CD1c-positive myeloid dendritic cell (primary cell): Measurements from ENCODE around the gene SPAG5.

Source experiments
- DNase-seq: peaks from one replicate; pipeline ENCODE4 v3.0.0-alpha.2; 2016; ENCODE audit errors: extremely low spot score

SPAG5 gene

DNA sequence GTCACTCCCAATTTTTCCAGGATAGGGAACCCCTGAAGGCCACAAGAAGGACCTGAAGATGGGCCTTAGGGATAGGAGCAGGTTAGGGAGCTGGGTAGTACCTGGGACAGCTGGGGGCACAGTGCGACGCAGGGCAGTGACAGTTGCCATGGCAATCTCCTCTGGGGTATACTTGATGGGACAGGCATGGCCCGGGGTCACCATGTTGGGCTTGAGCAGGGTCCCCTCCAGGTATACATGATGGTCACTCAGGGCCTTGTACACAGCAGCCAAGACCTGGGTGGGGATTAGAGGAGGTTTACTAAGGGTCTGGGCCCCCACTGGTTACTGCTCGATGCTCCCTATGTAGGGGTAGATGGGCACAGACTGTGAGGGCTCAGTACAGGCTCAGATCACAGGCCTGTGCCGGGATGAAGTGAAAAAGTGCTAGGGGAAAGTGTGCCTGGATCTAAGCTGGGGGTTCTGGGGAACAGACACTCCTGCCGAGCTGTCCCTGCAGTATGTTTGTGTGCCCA, 24.8 kb downstream of the SPAG5 start:
- DNase-seq, result no peak

DNA sequence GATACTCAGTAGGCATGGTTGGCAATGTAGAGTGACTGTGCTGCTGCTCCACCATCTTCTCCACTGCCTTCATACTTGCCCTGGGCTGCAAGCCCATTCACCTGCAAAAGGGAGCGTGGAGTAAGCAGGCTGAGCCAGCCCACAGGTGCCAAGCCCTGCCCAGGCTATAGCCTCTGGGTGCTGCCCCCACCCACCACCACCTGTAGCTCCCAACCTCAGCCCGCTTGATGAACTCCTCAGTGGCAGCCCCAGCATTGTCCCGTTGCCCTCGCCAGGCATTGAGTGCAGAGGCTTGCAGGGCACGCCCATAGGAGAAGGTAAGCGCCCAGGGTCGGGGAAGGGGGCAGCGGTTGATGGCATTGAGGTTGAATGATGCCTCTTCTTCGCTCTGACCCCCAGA, 25.3 kb downstream of the SPAG5 start:
- DNase-seq, result no peak

DNA sequence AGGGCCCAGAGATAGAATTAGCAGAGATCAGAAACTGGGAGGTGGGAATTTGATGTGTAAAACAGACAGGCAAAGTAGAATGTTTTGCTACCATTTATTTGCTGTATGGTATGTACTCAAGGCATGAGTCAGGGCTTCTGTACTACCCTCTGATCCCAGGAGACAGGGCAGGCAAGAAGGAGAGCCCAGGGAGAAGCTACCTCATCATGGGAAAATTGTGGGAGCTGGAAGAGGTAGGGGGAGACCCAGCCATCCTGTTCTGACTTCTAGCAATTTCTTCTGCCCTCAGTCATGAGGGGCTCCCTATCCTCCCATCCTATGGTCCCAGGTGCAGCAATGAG, 25.8 kb downstream of the SPAG5 start:
- no peak for DNase-seq

DNA sequence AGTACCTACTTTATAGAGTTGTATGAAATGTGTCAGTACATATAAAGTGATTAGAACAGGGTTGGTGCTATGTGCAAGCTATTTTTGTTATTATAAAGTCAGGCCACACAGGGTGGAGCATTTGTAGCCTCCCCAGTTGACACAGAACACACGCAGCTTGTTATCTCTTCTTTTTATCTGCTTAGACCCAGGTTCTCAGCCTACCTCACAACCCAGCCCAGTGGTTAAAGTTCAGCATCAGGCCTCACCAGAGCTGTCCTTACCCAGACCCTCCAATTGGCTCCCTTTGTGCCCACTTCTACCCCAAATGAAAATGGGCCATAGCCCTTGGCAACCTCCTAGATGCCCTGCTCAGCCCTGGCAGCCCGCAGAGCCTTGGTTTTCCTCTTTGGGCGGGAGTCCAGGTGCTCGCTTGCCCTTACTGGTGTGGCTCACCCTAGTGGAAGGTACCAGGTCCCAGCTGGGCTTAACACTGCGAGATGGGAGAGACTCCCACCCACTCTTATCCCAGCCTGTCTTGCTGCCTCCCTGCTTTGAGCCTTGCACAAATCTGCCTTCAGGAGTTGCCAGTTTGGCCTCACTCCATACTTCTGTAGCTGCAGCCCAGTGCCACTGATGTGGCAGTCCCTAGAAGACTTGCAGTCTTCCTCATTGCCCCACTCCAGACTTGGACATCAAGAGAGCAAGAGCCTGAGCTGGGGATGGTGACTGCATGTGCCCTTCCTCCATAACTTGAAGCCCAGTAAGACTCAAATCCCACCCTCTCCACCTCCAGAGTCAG, 26.4 kb downstream of the SPAG5 start:
- no peak for DNase-seq

DNA sequence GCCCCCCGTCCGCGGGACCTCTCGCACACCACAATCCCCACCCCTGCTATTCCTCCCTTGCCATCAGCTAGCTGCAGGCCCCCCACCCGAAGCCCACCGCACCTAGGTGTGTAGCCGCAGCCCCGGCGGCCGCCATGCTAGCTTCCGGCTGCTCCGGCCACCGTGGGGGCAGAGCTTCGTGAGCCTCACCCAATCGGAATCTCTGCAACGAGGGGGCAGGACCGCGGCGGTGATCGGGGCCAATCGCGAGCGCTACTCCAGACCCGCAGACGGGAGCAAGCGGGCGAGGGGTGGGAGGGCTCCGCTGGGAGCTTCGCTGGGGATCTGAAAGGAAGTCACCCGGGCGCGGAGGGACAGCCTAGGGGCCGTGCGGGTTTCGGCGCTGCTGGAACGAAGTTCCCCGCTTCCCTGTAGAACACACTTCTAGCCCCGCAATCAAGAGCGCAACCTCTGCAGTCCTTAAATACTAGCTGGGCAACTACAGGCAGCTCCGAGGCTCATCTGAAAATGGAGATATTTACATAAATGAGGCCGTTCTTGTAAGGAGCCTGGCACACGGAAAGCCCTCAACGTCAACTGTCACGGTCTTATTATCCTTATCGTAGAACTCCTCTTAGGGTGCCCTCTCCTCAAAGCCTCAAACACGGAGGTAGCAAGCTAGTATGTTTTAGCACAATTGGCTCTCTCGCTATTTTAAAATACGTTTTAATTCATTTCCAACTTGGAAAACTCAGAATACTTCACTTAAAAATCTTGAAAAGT, 27.3 kb downstream of the SPAG5 start, which contains the start of gene PIGS:
TSS of gene PIGS (minus strand) at position 164 of the 762 bp plus-strand sequence. CDS start at position 136, 28 bp downstream.
- DNase-seq, result peak; percentile 97

DNA sequence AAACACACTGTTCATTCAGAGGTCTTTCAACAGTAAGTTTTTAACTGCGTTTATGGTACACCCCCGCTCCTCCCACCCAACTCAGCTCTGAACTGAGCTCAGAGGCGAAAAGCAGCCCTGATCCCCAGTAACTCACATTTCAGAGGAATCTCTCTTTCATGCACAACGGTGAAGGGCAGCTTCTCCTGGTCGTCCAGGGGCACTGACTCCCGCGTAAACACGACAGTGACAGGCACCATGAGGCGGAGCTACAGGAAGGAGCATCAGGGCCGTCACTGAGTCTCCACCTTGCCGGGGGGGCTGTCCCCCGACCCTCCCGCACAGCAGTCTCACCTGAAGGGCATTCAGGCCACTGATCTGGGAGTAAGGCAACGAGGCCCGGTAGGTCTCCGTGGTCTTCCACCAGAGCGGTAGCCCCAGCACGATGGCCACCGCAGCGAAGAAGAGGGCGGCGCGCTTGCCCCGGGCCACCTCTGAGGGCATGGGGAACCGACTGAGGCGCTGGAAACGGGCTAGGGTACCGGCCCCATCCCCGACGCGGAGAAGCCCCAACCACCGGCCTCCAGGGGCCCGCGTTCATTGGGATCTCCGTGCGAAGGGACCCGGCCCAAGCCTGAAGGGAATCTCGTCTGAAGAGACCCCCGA, 28.0 kb downstream of the SPAG5 start:
- DNase-seq, result peak; percentile 26

DNA sequence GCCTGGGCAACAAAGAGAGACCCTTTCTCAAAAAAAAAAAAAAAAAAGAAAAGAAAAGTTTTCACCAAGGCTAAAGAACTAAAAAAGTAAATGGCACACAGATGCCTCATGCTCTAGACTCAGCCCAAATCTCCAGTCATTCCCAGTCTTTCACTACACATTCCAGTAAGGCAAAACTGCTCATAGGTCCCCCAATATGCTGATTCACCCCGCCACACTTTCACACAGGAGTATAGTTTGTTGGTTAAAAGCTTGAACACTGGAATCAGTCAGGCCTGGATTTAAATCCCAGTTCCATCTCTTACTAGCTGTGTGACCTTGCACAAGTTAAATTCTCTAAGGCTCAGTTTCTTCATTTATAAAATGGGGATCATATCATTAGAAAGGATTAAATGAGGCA, 29.4 kb downstream of the SPAG5 start:
- DNase-seq, result no peak

DNA sequence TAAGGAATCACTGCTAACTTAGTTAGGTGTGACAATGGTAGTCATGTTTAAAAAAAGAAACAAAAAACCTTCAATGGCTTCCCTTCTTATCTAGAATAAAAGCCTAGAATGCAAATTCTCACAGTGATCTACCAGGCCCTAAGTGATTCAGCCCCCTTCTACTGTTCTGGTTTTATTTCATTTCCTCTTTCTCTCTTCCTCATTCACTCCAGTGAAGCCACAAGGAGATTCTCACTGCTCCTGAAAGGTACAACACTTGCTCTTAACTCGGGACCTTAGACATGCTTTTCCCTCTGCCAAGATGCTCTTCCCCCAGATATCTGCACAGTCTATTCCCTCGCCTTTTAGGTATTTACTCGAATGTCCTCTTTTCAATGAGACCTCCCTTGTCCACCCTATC, 31.2 kb downstream of the SPAG5 start:
- peak; percentile 68 for DNase-seq

DNA sequence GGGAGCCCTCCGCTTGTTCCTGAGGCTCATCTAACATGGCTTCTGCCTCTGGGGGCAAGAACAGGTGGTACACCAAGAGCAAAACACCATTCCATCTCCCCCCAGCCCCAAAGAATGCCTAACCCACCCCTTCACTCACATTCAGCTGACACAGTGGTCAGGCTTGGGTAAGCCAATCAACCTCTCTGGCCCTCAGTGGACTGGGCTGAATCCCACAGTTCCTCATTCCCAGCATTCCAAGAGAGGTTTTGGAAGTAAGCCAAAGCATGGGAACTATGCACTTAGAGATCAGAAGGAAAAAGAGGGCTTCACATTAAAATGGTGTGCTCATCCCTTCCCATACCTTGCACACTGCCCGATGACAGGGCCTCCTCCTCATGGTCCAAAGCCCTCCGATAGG, 35.4 kb downstream of the SPAG5 start:
- no peak for DNase-seq

DNA sequence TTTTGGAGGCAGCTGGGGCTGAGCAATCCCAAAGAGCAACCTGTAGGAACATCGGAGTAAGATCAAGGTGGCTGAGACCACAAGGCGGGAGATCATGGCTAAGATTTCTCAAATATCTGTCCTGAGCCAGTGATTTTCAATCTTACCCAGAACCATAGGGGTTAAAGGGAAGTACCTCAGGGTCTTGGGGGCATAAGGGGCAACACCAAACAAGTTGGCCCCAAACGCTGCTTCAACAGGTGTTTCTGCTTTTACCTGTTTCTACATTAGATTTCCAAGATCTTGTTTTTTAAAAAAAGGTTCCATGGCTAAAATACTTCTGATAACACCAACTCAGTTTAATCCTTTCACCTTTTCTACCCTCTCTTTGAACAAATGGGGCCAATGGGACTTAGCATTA, 43.8 kb downstream of the SPAG5 start:
- no peak for DNase-seq

DNA sequence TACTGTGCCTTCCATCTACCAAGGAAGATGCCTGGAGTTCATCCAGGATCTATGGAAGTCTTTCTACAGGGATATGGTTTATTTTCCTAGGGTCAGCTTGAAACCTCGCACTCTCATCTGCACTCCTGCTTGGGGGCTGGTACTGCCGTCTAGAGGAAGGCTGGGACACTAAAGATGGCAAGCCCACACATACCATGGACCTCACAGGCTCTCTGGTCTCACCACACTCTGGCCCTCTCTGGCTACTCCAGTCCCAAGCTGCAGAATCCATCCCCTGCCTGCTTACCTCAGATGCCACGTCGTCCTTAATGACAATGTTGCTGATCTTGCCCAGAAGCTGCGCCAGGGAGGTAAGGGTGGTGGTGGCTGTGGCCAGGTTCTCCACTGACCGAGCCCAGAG, 44.3 kb downstream of the SPAG5 start:
- DNase-seq, result no peak

DNA sequence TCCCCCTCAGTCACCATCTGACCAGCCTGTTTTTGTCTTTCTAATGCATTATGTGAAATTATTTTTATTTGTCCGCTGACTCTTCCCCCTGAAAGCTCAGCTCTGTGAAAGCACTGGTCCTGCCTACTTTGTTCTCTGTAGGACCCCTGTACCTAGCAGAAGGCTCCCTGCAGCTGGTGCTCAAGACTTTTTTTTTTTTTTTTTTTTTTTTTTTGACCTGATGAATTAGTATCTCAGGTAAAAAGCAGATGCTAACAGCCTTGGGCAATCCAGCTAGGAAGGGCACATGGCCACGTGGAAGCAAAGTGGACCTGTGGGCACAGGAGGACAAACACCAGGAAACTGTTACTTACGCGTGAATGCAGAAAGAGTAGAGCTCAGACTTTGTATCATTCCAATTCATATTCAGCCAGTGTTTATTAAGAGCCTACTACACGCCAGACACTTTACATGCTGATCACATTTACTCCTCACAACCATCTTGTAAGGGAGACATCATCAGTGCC, 45.8 kb downstream of the SPAG5 start:
- no peak for DNase-seq

DNA sequence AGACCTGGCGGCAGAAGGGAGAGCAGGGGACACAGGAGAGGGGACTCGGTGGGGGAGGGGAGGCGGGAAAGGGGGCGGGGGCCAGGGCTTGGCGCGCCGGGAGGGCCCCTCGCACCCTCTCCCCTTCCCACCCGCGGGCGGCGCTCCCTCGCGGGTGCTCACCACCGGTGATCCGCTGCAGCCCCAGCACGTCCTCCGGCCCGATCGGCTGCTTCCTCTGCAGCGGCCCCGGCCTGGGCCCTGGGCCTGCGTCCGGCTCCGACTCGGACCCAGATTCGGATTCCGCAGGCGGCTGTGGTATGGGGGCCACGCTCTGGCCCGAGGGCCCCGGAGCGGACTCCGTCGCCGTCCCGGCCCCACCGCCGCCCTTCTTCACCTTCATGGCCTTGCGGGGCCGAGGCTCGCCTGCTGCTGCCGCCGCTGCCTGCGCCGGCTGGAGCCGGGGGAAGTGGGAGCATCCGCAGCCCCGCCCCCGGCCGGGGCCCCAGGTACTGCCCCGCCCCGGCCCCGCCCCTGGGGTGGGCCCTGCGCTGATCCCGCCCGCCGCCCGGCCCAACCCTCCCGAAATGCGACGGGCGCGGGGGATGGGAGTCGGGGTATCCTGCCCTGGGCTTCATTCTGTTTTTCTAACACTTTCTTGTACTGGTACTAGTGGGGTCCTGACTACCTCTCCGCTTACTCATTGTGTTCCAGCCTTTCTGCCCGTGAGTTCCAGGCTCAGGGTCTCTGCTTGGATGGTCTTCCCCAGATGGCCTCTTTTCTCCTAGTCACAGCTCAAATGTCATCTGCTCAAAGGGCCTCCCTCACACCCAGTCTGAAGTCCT, 46.4 kb downstream of the SPAG5 start, which contains the start of gene UNC119:
TSS of gene UNC119 (minus strand) at position 449 of the 824 bp plus-strand sequence. CDS start at position 382, 67 bp downstream.
- peak; percentile 85 for DNase-seq

DNA sequence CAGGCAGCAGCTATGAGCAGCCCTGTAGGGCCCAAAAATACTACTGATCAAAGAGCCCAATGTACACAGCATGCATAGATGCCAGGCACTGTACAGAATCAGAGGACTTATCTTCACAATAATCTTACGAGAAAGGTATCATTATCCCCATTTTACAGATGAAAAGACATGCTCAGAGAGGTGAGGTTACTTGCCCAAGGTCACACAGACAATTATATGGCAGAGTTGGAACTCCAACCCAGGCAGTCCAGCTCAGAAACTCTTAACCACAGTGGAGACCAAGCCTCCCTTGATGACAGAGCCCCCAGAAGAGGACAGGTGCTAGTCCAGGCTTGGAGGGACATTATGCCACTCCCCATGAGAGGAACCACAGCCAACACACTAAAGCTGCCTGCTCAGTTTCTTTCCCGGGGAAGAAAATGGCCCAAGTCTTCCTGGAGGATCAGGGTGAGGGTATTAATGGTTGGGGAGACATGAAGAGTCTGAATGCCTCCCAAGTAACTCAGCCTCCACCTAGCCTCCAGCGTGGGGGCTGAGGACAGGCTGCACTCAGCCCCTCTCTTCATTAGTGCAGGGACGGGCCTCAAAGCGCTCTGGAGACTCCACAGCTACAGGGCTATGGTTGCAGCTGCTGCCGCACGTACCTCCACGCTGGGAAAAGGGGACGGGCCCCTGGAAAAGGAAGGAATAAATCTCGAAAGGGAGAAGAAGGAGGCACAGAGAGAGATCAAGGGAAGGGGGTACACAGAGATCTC, 47.2 kb downstream of the SPAG5 start:
- no peak for DNase-seq

DNA sequence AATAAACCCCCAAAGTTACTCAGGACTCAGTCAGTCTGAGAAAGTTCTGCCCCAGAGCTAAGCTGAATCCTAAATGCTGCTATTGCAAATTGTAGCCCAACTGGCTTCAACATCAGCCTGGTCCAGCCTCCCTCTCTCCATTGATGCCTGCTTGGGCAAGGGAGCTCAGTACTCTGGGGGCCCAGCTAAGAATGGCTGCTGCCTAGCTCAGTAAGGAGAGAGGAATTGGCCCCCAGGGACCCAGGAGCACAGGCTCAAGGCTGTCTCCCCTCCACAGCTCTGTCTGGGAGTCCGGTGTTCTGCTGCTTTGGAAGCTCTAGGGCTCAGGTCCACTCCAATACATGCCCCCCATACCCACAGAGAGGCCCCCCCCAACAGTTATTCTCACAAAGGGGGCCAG, 48.0 kb downstream of the SPAG5 start:
- no peak for DNase-seq

DNA sequence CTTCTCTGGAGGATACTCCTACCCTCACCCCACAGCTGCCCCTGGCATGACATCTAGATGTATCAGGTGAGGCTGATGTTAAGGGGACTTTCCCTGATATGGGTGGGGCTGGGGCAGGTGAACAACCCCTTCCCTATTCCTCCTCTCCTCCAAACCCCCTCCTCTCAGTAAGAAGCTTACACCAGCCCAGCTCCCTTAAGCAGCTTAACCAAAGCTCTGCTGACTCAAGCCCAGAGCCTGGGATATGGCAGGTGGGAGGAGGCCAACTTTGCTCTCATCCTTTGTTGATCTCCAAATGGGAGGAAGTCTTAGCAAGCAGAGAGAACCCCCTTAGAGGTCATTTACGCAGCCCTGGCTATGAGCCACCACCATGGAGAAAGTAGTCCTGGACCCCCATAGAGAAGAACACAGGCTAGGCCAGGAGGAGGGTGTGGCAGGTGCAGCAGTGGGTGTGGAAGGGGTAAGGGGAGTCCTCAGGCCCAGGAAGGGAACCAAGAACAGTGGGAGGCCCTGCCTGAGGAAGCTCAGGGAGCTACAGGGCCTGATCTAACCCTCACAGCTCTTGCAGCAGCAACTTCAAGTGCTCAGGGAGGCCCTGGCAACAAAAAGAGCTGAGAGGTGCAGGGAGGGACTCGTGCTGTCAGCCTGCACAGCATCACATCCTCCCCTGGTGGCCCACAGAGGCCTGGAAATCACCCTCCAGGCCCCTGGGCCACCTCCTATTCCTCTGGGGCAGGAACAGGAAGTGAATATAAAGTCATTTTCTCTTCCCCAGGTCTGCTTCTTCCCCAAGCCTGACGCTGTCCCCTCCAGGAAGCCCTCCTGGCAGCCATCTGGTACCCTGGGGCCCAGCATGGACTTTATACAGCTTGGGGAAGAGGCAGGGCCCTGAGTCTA, 49.3 kb downstream of the SPAG5 start:
- peak; percentile 83 for DNase-seq

DNA sequence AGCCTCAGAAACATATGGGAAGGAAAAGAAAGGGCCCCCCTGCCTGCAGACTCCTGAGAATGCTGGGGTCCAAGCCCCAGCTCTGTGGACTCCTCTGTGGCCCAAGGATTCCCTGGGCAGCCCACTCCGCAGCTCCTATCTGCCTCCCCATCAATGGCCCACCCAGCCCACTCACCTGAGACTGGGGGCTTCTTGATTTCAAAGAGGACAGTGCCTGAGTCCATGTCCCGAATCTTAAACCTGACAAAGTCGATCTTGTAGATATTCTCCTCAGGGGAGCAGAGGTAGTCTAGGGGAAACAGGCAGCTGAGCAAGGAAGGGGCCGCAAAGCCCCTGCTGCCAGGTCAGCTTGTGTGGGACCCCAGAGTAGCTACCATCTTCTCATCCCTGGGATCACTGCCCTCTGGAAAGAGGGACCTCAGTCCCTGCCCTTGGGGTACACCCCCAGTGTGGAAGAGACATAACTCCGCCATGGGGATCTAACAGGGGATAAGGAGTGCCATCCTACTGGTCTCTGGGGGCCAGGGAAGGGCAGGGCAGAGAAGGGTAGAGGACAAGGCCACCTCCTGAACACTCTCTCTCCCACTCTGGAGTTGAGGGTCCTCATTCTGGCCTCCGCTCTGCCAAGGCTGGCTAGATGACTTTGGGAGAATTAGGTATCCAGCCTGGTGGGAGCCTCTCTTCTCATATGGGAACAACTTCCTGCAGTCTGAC, 50.3 kb downstream of the SPAG5 start:
- DNase-seq, result no peak

DNA sequence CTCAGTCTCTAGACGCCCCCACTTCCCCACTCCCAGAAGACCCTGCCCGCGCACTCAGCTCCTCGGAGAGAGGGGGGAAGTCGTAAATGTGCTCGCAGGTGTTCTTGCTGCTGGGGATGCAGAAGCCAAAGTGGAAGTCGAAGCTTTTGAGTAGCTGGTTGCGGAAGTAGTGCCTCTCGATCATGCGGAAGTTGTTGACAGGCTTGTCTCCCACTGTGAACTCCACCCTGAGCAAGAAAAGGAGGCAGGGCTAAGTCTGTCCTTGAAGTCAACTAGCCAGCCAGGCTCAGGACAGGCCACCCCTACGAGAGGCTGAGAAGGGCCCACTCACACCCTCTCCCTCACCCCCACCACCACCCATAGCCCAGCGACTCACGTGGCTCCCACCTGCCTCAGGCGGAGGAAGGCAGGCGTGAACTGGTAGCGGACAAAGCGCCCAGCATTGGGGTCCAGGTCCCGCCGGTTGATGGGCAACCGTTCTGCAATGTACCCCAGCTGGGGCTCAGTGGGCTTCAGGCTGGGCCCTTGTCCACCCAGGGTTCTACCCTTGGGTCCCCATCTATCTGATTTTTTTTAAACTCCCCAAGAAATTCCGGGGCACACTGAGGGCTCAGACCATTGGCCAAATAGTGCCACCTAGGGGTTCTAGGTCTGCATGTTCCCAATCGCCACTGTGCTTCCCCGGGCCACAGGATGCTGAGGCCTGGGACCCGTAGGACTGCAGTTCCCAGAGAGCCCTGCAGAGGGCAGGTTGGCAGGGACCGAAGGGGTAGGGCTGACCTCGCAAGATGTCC, 51.0 kb downstream of the SPAG5 start:
- DNase-seq, result peak; percentile 85
